Immature natural killer cell (primary cell): ENCODE data around the gene BATF2. TPM values are rescaled to one million over a fixed set of nuclear protein-coding genes. Genes with fewer than 3 reads are reported as not detected.
A peak's percentile ranks its signal among the peaks of the same experiment; 100 is the strongest.
"Not testable (repeated sequence)": the region's sequence is repeated elsewhere in the genome, so short reads cannot be mapped to it uniquely, and the experiment has no call there.

Source experiments
- DNase-seq, 3 donors: peaks; one replicate each; pipeline ENCODE4 v3.0.0; 2022; ENCODE audit warnings: mixed read lengths in 1 of 3
- H3K27ac Mint-ChIP-seq, 6 donors: one replicate each; pipeline ENCODE4 v1.8.0; 2020; ENCODE audit warnings: mixed read lengths in 6 of 6, mild to moderate bottlenecking in 5 of 6, inconsistent platforms in 4 of 6, moderate library complexity in 3 of 6
- H3K27me3 Mint-ChIP-seq, 3 donors: one replicate each; pipeline ENCODE4 v1.8.0; 2020 to 2021; ENCODE audit warnings: low read depth in 3 of 3, mild to moderate bottlenecking in 3 of 3, mixed read lengths in 3 of 3, moderate library complexity in 3 of 3, inconsistent platforms in 1 of 3
- H3K36me3 Mint-ChIP-seq, 3 donors: one replicate each; pipeline ENCODE4 v1.8.0; 2020; ENCODE audit warnings: mixed read lengths in 3 of 3, inconsistent platforms in 2 of 3, mild to moderate bottlenecking in 2 of 3
- H3K4me1 Mint-ChIP-seq, 2 donors: one replicate each; pipeline ENCODE4 v1.8.0; 2020; ENCODE audit warnings: inconsistent platforms in 2 of 2, mild to moderate bottlenecking in 2 of 2, mixed read lengths in 2 of 2, moderate library complexity in 1 of 2
- H3K4me3 Mint-ChIP-seq, 5 donors: one replicate each; pipeline ENCODE4 v1.8.0; 2020; ENCODE audit warnings: mild to moderate bottlenecking in 5 of 5, mixed read lengths in 5 of 5, inconsistent platforms in 3 of 5, moderate library complexity in 3 of 5
- H3K9me3 Mint-ChIP-seq, 6 donors: one replicate each; pipeline ENCODE4 v1.8.0; 2020; ENCODE audit warnings: mild to moderate bottlenecking in 6 of 6, mixed read lengths in 6 of 6, inconsistent platforms in 4 of 6, moderate library complexity in 3 of 6
- polyA plus RNA-seq, 3 donors: library from polyadenylated mRNA; unstranded; fragments of 300-500 nt; fragmentation: Illumina TruSeq; gene quantifications; one replicate each; pipeline ENCODE4 v1.2.3, GENCODE V29; 2021

BATF2 gene
- polyA plus RNA-seq, 3 donors from 2014 or later = not detected

- H3K36me3 Mint-ChIP-seq = peaks cover 0 to 5% (median 4%) of the 10 kb centered on the region in 3 donors
- H3K27ac Mint-ChIP-seq = peak overlapping the region; percentile 75 to 93 (median 92)
- peaks cover 0 to 4% (median 2%) of the 10 kb centered on the region in 3 donors for H3K27me3 Mint-ChIP-seq
- peaks cover 18 to 26% of the 10 kb centered on the region in 2 donors for H3K4me1 Mint-ChIP-seq
- H3K4me3 Mint-ChIP-seq = peak overlapping the region; percentile 70 to 92 (median 86)
- DNase-seq = no peak
- H3K9me3 Mint-ChIP-seq = no peaks in the 10 kb centered on the region
Observed at GRCh38 chr11:65026810-65027209, 30.0 kb upstream of the BATF2 start.

GRCh38 chr11:65023502-65023901 is 26.7 kb upstream of the BATF2 start:
- not testable (repeated sequence) for H3K27me3 Mint-ChIP-seq, H3K9me3 Mint-ChIP-seq, H3K36me3 Mint-ChIP-seq, H3K4me3 Mint-ChIP-seq, DNase-seq
- Mint-ChIP-seq H3K4me1 (peaks cover 18 to 19% of the 10 kb centered on the region in 2 donors), H3K27ac (peak overlapping the region in 3 of 6 donors; percentile 8 to 21 (median 14))

- Mint-ChIP-seq H3K9me3 (no peaks in the 10 kb centered on the region), H3K4me3 (no peak overlapping the region), H3K27ac (no peak overlapping the region), H3K27me3 (peaks cover 0 to 4% (median 1%) of the 10 kb centered on the region in 3 donors), H3K36me3 (peaks cover 3 to 10% (median 9%) of the 10 kb centered on the region in 3 donors), H3K4me1 (peaks cover 6 to 8% of the 10 kb centered on the region in 2 donors)
- no peak for DNase-seq
Observed at GRCh38 chr11:65021509-65021908, 24.7 kb upstream of the BATF2 start.

GRCh38 chr11:65021003-65021402 is 24.2 kb upstream of the BATF2 start:
- peaks cover 11 to 12% of the 10 kb centered on the region in 2 donors for H3K4me1 Mint-ChIP-seq
- H3K4me3 Mint-ChIP-seq = no peak overlapping the region
- DNase-seq = no peak
- peaks cover 0 to 4% (median 1%) of the 10 kb centered on the region in 3 donors for H3K27me3 Mint-ChIP-seq
- H3K9me3 Mint-ChIP-seq = no peaks in the 10 kb centered on the region
- peaks cover 3 to 10% (median 10%) of the 10 kb centered on the region in 3 donors for H3K36me3 Mint-ChIP-seq
- H3K27ac Mint-ChIP-seq = no peak overlapping the region

- H3K27ac Mint-ChIP-seq = no peak overlapping the region
- peaks cover 1 to 4% (median 1%) of the 10 kb centered on the region in 3 donors for H3K27me3 Mint-ChIP-seq
- H3K9me3 Mint-ChIP-seq = no peaks in the 10 kb centered on the region
- no peak for DNase-seq
- peaks cover 3 to 10% (median 10%) of the 10 kb centered on the region in 3 donors for H3K36me3 Mint-ChIP-seq
- H3K4me1 Mint-ChIP-seq = peaks cover 13 to 17% of the 10 kb centered on the region in 2 donors
- no peak overlapping the region for H3K4me3 Mint-ChIP-seq
Observed at GRCh38 chr11:65019824-65020223, 23.1 kb upstream of the BATF2 start.

GRCh38 chr11:65017937-65018336 is 21.2 kb upstream of the BATF2 start:
- no peak overlapping the region for H3K27ac Mint-ChIP-seq
- no peak overlapping the region for H3K4me3 Mint-ChIP-seq

GRCh38 chr11:65016705-65017104 is 19.9 kb upstream of the BATF2 start:
- H3K27ac Mint-ChIP-seq = peak overlapping the region in 2 of 6 donors; percentile 38 to 68
- no peaks in the 10 kb centered on the region for H3K9me3 Mint-ChIP-seq
- DNase-seq = no peak
- peaks cover 1 to 5% (median 4%) of the 10 kb centered on the region in 3 donors for H3K27me3 Mint-ChIP-seq
- peak overlapping the region in 2 of 5 donors; percentile 19 to 29 for H3K4me3 Mint-ChIP-seq
- H3K4me1 Mint-ChIP-seq = peaks cover 25 to 26% of the 10 kb centered on the region in 2 donors
- peaks cover 3 to 6% (median 5%) of the 10 kb centered on the region in 3 donors for H3K36me3 Mint-ChIP-seq

More at GRCh38 chr11:65017937-65018336, 21.2 kb upstream of the BATF2 start:
- Mint-ChIP-seq H3K27me3 (peaks cover 2 to 7% (median 4%) of the 10 kb centered on the region in 3 donors), H3K9me3 (no peaks in the 10 kb centered on the region), H3K36me3 (peaks cover 3 to 10% (median 10%) of the 10 kb centered on the region in 3 donors), H3K4me1 (peaks cover 23 to 24% of the 10 kb centered on the region in 2 donors)
- DNase-seq = no peak

- Mint-ChIP-seq H3K4me1 (peaks cover 25 to 26% of the 10 kb centered on the region in 2 donors), H3K36me3 (peaks cover 3 to 6% (median 5%) of the 10 kb centered on the region in 3 donors), H3K27me3 (peaks cover 1 to 5% (median 4%) of the 10 kb centered on the region in 3 donors), H3K4me3 (peak overlapping the region; percentile 80 to 89 (median 87)), H3K27ac (peak overlapping the region; percentile 59 to 90 (median 88)), H3K9me3 (no peaks in the 10 kb centered on the region)
- no peak for DNase-seq
Observed at GRCh38 chr11:65014726-65015227, 18.0 kb upstream of the BATF2 start.

- Mint-ChIP-seq H3K36me3 (peaks cover 0 to 6% (median 5%) of the 10 kb centered on the region in 3 donors), H3K4me3 (peak within 1 kb of the TSS; percentile 91 to 96 (median 94)), H3K27ac (peak within 1 kb of the TSS; percentile 92 to 99 (median 96)), H3K27me3 (peaks cover 1 to 5% (median 4%) of the 10 kb centered on the region in 3 donors), H3K4me1 (peaks cover 25 to 26% of the 10 kb centered on the region in 2 donors), H3K9me3 (no peaks in the 10 kb centered on the region)
- peak; percentile 88 to 90 (median 88) for DNase-seq
Observed at GRCh38 chr11:65013888-65014725, 17.3 kb upstream of the BATF2 start, which contains the start of gene ARL2. Gene ARL2 (plus strand): TSS chr11:65014160. CDS start chr11:65014208, 48 bp downstream.

GRCh38 chr11:65013130-65013887 is 16.5 kb upstream of the BATF2 start:
- H3K4me3 Mint-ChIP-seq = peak overlapping the region; percentile 91 to 96 (median 94)
- H3K27ac Mint-ChIP-seq = peak overlapping the region; percentile 92 to 99 (median 96)
- peaks cover 0 to 6% (median 5%) of the 10 kb centered on the region in 3 donors for H3K36me3 Mint-ChIP-seq
- no peaks in the 10 kb centered on the region for H3K9me3 Mint-ChIP-seq
- H3K4me1 Mint-ChIP-seq = peaks cover 25 to 26% of the 10 kb centered on the region in 2 donors
- H3K27me3 Mint-ChIP-seq = peaks cover 1 to 4% (median 3%) of the 10 kb centered on the region in 3 donors
- DNase-seq = peak; percentile 87 to 90 (median 90)

- H3K4me3 Mint-ChIP-seq = no peak overlapping the region
- peaks cover 1 to 3% (median 2%) of the 10 kb centered on the region in 3 donors for H3K27me3 Mint-ChIP-seq
- peaks cover 9 to 10% of the 10 kb centered on the region in 2 donors for H3K4me1 Mint-ChIP-seq
- no peak for DNase-seq
- no peaks in the 10 kb centered on the region for H3K36me3 Mint-ChIP-seq
- H3K27ac Mint-ChIP-seq = no peak overlapping the region
- no peaks in the 10 kb centered on the region for H3K9me3 Mint-ChIP-seq
Observed at GRCh38 chr11:65008873-65009272, 12.1 kb upstream of the BATF2 start.

- Mint-ChIP-seq H3K4me3 (no peak overlapping the region), H3K36me3 (no peaks in the 10 kb centered on the region), H3K4me1 (peaks cover 3% of the 10 kb centered on the region in 2 donors), H3K27ac (no peak overlapping the region), H3K27me3 (peaks cover 0 to 1% (median 0%) of the 10 kb centered on the region in 3 donors), H3K9me3 (no peaks in the 10 kb centered on the region)
- no peak for DNase-seq
Observed at GRCh38 chr11:65008016-65008415, 11.2 kb upstream of the BATF2 start.

- H3K4me3 Mint-ChIP-seq, H3K27ac Mint-ChIP-seq, DNase-seq, H3K9me3 Mint-ChIP-seq, H3K27me3 Mint-ChIP-seq, H3K4me1 Mint-ChIP-seq, H3K36me3 Mint-ChIP-seq: not testable (repeated sequence)
Observed at GRCh38 chr11:65003968-65004367, 7.2 kb upstream of the BATF2 start.
